WERI-Rb-1 (cell line): ENCODE results near the gene LCT.

Experiments
- DNase-seq: peaks from one replicate; pipeline ENCODE4 v3.0.0-alpha.2; 2020
- H3K27ac ChIP-seq: fragments of 250-450 bp; sonication (Bioruptor Pico); 2 replicates; pipeline ENCODE4 v1.5.1; 2020; ENCODE audit warnings: mild to moderate bottlenecking, moderate library complexity
- H3K27me3 ChIP-seq: fragments of 250-450 bp; sonication (Bioruptor Pico); 2 replicates; pipeline ENCODE4 v1.5.1; 2021; ENCODE audit warnings: mild to moderate bottlenecking, low read depth, moderate library complexity; ENCODE audit not compliant: insufficient read depth, severe bottlenecking
- H3K36me3 ChIP-seq: fragments of 250-450 bp; sonication (Bioruptor Pico); 2 replicates; pipeline ENCODE4 v1.5.1; 2020; ENCODE audit warnings: mild to moderate bottlenecking, moderate library complexity
- H3K4me3 ChIP-seq: 2 replicates; pipeline ENCODE4 v1.5.1; 2011; ENCODE audit warnings: low read depth, mild to moderate bottlenecking, control low read depth, low read length
- H3K9me3 ChIP-seq: fragments of 250-450 bp; sonication (Bioruptor Pico); 2 replicates; pipeline ENCODE4 v1.5.1; 2021; ENCODE audit warnings: mild to moderate bottlenecking, moderate library complexity; ENCODE audit not compliant: severe bottlenecking
- CTCF ChIP-seq: IDR thresholded peaks from 2 replicates; pipeline ENCODE4 v1.5.1; 2011; ENCODE audit warnings: low read depth, mild to moderate bottlenecking, control low read depth, inconsistent platforms, low read length

LCT gene

GRCh38 chr2:135783439-135783838, 53.5 kb downstream of the LCT start:
- Histone ChIP-seq H3K27ac (no peak overlapping the region), H3K9me3 (no peaks in the 10 kb centered on the region), H3K27me3 (no peaks in the 10 kb centered on the region), H3K4me3 (no peak overlapping the region), H3K36me3 (peaks cover 78% of the 10 kb centered on the region)
- no peak for TF ChIP-seq CTCF
- DNase-seq = no peak

GRCh38 chr2:135782231-135782630, 54.8 kb downstream of the LCT start:
- DNase-seq = no peak
- Histone ChIP-seq H3K27me3 (no peaks in the 10 kb centered on the region), H3K36me3 (peaks cover 84% of the 10 kb centered on the region), H3K9me3 (no peaks in the 10 kb centered on the region), H3K27ac (no peak overlapping the region; the same call in 1 of the 2 replicates), H3K4me3 (no peak overlapping the region)
- no peak for TF ChIP-seq CTCF

- Histone ChIP-seq H3K27me3 (no peaks in the 10 kb centered on the region), H3K27ac (no peak overlapping the region), H3K4me3 (no peak overlapping the region), H3K9me3 (no peaks in the 10 kb centered on the region), H3K36me3 (peaks cover 87% of the 10 kb centered on the region)
- no peak for TF ChIP-seq CTCF
- DNase-seq = no peak
Observed at GRCh38 chr2:135776367-135776766, 60.6 kb downstream of the LCT start.

GRCh38 chr2:135775420-135775819, 61.6 kb downstream of the LCT start:
- no peak for DNase-seq
- H3K27ac ChIP-seq = no peak overlapping the region
- peaks cover 87% of the 10 kb centered on the region for H3K36me3 ChIP-seq
- no peak for TF ChIP-seq CTCF
- H3K4me3 ChIP-seq = no peak overlapping the region
- no peaks in the 10 kb centered on the region for H3K9me3 ChIP-seq
- no peaks in the 10 kb centered on the region for H3K27me3 ChIP-seq

GRCh38 chr2:135773917-135774316, 63.1 kb downstream of the LCT start:
- H3K36me3 ChIP-seq = peaks cover 95% of the 10 kb centered on the region
- H3K27ac ChIP-seq = no peak overlapping the region
- H3K9me3 ChIP-seq = no peaks in the 10 kb centered on the region
- DNase-seq = no peak
- no peak overlapping the region for H3K4me3 ChIP-seq
- TF ChIP-seq CTCF = no peak
- no peaks in the 10 kb centered on the region for H3K27me3 ChIP-seq

GRCh38 chr2:135773319-135773718, 63.7 kb downstream of the LCT start:
- Histone ChIP-seq H3K27me3 (no peaks in the 10 kb centered on the region), H3K27ac (no peak overlapping the region), H3K4me3 (no peak overlapping the region), H3K36me3 (peaks cover 95% of the 10 kb centered on the region), H3K9me3 (no peaks in the 10 kb centered on the region)
- TF ChIP-seq CTCF = no peak
- DNase-seq = no peak
